Measurements from ENCODE around the gene CLDN24.

CLDN24 gene

GRCh38 chr4:183320211-183321059 is 1.8 kb downstream of the CLDN24 start, which contains the start of gene CLDN22:
CLDN22 (minus strand) TSS chr4:183320276; CDS start chr4:183320218, 58 bp downstream.
- no peak for DNase-seq

GRCh38 chr4:183318656-183319055 is 3.6 kb downstream of the CLDN24 start:
- DNase-seq = no peak

- DNase-seq = no peak
Measured at GRCh38 chr4:183314806-183315205, 7.4 kb downstream of the CLDN24 start.

DNA sequence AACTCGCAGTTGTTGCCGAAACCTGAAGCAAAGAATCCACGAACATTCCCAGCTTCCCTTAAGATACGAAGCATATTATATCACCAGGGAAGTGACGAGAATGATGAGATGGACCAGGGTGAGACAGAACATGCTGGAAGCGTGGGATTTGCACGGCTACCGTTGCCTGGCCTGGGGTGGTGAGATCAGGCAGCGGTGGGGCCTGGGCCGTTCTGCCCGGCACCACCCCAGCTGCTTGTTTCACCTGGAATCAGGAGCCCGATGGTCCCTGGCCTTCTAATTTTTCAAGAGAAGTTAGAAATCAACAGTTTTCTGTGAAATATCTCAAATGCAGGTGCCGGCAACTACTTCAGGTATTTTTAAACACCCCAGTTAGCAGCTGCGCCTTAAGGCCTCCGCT is 7.9 kb downstream of the CLDN24 start:
- DNase-seq = no peak

GRCh38 chr4:183312841-183313240 is 9.4 kb downstream of the CLDN24 start:
- no peak for DNase-seq

- DNase-seq = no peak
Measured at GRCh38 chr4:183306811-183307210, 15.4 kb downstream of the CLDN24 start.

- no peak for DNase-seq
Measured at GRCh38 chr4:183304538-183304937, 17.7 kb downstream of the CLDN24 start.

- no peak for DNase-seq
Measured at GRCh38 chr4:183304067-183304466, 18.2 kb downstream of the CLDN24 start.

- DNase-seq = no peak
Measured at GRCh38 chr4:183303301-183303700, 18.9 kb downstream of the CLDN24 start.

DNA sequence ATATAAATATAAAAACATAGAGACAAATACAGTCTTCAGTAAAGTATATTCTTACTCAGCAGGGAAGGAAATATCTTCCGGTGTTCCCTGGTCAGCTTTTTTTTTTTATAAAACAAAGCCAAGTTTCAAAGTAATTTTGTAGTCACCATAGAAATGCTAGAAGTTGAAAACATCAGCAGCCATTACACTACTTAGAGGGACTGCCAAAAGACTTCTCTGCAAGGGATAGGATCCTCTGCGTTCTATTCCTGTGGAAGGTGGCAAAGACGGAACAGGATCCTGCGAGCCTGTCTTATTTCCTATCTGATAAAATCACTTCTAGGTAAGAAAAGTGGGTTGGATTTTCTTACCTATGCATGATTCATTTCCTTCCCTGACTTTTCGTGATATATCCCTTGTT is 21.6 kb downstream of the CLDN24 start:
- no peak for DNase-seq

- DNase-seq = no peak
Measured at GRCh38 chr4:183300070-183300469, 22.2 kb downstream of the CLDN24 start.

GRCh38 chr4:183299464-183299863 is 22.8 kb downstream of the CLDN24 start:
- DNase-seq = no peak

DNA sequence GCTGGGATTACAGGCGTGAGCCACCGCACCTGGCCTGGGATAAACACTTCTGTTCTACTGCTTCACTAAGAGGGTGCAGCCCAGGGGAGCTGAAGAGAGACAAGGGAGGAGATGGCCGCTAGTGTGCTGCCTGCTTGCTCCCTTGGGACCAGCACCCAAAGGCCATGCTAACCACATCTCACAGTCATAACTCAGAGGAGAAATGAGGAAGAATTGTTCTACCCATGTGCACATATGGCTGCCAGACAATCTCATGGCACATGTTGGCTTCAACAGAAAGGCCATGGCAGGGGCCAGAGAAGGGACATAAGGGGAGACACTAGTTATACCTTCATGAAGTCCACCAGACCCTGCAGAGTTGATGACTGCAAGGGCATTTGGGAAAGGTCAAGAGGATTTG is 24.6 kb downstream of the CLDN24 start:
- DNase-seq = no peak

GRCh38 chr4:183295711-183296110 is 26.5 kb downstream of the CLDN24 start:
- no peak for DNase-seq

GRCh38 chr4:183291070-183291469 is 31.2 kb downstream of the CLDN24 start:
- no peak for DNase-seq

DNA sequence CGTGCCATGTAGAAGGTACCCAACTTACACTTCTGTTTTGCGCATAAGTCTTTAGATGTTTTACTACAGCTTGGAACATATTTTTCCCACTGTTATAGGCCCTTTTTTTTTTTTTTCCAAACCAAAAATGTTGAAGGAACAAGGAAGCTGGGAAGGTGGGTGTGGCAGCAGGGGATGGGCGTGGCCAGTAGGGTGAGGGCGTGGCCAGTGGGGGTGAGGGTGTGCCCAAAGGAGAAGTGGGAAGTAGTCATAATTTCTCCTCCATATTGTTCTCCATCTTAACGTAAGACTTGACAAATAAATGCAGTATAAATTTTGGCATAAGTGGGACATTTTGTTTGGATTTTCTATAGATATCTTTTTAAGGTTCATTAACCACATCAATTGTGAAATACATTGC is 32.5 kb downstream of the CLDN24 start:
- no peak for DNase-seq

- DNase-seq = no peak
Measured at GRCh38 chr4:183288955-183289354, 33.3 kb downstream of the CLDN24 start.

- DNase-seq = no peak
Measured at GRCh38 chr4:183287677-183288076, 34.5 kb downstream of the CLDN24 start.

DNA sequence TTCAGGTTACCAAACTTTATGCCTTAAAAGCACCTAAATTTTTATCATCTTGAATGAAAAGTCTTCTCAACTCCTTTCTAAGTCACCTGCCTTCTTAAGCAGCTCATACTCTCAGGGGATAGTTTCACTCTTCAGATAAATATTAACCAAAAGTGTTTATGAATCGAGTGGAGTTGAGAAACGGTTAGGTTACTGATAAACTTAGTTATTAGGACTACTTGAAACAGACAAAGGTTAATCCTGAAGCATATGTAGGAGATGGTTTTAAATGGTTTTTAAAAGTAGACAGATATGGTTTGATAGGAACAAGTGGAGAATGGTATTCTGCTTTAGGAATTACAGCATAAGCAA is 34.9 kb downstream of the CLDN24 start:
- DNase-seq = no peak

GRCh38 chr4:183286590-183287308 is 35.5 kb downstream of the CLDN24 start:
- no peak for DNase-seq

- no peak for DNase-seq
Measured at GRCh38 chr4:183285886-183286285, 36.3 kb downstream of the CLDN24 start.

GRCh38 chr4:183284965-183285364 is 37.3 kb downstream of the CLDN24 start:
- no peak for DNase-seq

DNA sequence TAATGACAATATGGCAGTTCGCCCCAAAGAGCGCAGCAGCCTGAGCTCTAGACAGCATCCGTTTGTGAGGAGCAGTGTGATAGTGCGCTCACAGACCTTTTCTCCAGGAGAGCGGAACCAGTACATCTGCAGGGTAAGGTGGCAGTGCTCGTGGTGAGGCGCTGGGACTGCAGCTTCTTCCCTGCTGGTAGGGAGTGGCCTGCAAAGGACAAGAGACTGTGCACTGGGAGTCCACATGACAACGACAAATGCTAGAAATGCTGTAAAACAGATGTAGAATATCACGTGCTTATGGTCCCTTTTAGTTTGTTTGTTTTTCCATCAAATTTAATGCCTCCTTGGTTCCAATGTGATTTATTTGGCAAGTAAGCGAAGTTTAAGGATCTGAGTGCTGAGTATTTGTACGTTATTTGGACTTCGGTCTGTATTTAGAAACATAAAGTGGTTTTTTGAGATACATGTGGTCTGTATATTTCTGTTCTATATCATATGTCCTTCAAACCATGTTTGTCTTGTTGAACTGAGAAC is 37.9 kb downstream of the CLDN24 start:
- DNase-seq = no peak

- no peak for DNase-seq
Measured at GRCh38 chr4:183276106-183276505, 46.1 kb downstream of the CLDN24 start.

All from activated CD8-positive, alpha-beta memory T cell treated with anti-CD3 and anti-CD28 coated beads for 24 hours (primary cell).